H1 (cell line): ENCODE results near the gene PLBD2.

ENCODE experiments used
- CEBPB ChIP-seq: IDR thresholded peaks from 2 replicates; pipeline ENCODE4 v1.6.1; 2012; ENCODE audit warnings: low read depth, low read length
- MAFK ChIP-seq: IDR thresholded peaks from 2 replicates; pipeline ENCODE4 v1.6.1; 2012; ENCODE audit warnings: low read depth, mild to moderate bottlenecking, improper control_type of control experiment, low read length
- NRF1 ChIP-seq: IDR thresholded peaks from 2 replicates; pipeline ENCODE4 v1.6.1; 2011; ENCODE audit warnings: mild to moderate bottlenecking, low read depth, low read length, improper control_type of control experiment
- POLR2A ChIP-seq, 2 experiments: IDR thresholded peaks; 1 replicate in 1 of 2; 2 replicates in 1 of 2; pipeline ENCODE4 v1.6.1; 2011; ENCODE audit warnings: low read depth in 2 of 2, low read length in 2 of 2, mild to moderate bottlenecking in 2 of 2; ENCODE audit errors: control extremely low read depth in 1 of 2
- RNF2 ChIP-seq: fragments of 200-900, 300-1000 bp; sonication (generic); IDR thresholded peaks from 2 replicates; pipeline ENCODE4 v1.7.1; 2016; ENCODE audit warnings: borderline replicate concordance, low read depth, mild to moderate bottlenecking, antibody characterized with exemption, low read length; ENCODE audit not compliant: poor library complexity, severe bottlenecking; ENCODE audit errors: missing control alignments
- TCF12 ChIP-seq: IDR thresholded peaks from 2 replicates; pipeline ENCODE4 v1.6.1; 2011; ENCODE audit warnings: low read depth, mild to moderate bottlenecking, low read length
- TF ChIP-seq, protein P1 (sequence below): IDR thresholded peaks from 2 replicates; pipeline ENCODE4 v1.6.1; 2012; ENCODE audit warnings: inconsistent platforms
- TF ChIP-seq, protein P2 (sequence below), 3 experiments: IDR thresholded peaks; 1 replicate in 2 of 3; 2 replicates in 1 of 3; pipeline versions ENCODE4 v1.5.1 to v1.6.1; 2011; ENCODE audit warnings: low read length in 3 of 3, mild to moderate bottlenecking in 3 of 3, inconsistent platforms in 2 of 3, low read depth in 1 of 3, moderate library complexity in 1 of 3; ENCODE audit not compliant: insufficient read depth in 1 of 3; ENCODE audit errors: control extremely low read depth in 1 of 3

DNA sequence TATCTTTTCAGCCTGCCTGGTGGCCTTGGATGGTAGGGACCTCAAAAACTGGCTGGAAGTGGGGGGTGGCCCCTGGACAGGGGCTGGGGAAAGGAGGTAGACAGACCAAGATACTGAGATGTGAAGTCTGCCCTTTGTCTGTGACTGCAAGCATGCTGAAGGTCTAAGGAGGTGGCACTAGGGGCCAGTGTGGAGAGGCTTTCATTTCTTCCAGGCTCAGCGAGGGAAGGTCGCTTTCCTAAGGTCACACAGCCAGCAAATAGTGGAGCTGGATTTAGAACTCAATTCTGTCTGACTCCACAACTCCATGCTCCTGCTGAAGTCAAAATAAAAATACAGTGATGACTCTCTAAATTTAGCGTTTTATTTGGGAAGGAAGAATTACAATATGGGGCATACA, 11.3 kb upstream of the PLBD2 start:
- TF ChIP-seq, protein P1, sequence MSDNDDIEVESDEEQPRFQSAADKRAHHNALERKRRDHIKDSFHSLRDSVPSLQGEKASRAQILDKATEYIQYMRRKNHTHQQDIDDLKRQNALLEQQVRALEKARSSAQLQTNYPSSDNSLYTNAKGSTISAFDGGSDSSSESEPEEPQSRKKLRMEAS = no peak
- TF ChIP-seq, protein P2, sequence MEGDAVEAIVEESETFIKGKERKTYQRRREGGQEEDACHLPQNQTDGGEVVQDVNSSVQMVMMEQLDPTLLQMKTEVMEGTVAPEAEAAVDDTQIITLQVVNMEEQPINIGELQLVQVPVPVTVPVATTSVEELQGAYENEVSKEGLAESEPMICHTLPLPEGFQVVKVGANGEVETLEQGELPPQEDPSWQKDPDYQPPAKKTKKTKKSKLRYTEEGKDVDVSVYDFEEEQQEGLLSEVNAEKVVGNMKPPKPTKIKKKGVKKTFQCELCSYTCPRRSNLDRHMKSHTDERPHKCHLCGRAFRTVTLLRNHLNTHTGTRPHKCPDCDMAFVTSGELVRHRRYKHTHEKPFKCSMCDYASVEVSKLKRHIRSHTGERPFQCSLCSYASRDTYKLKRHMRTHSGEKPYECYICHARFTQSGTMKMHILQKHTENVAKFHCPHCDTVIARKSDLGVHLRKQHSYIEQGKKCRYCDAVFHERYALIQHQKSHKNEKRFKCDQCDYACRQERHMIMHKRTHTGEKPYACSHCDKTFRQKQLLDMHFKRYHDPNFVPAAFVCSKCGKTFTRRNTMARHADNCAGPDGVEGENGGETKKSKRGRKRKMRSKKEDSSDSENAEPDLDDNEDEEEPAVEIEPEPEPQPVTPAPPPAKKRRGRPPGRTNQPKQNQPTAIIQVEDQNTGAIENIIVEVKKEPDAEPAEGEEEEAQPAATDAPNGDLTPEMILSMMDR (IDR thresholded peaks at IDR 0.05; ENCODE audit: control extremely low read depth in 1 of 3, insufficient read depth in 1 of 3, low read depth in 1 of 3, low read length in 3 of 3) = peak in 2 of 3 experiments; percentile 10 to 44; a peak in 2 of 4 replicates
- TF ChIP-seq CEBPB = no peak
- TF ChIP-seq MAFK = no peak
- no peak for TF ChIP-seq NRF1
- no peak for TF ChIP-seq POLR2A (IDR thresholded peaks at IDR 0.05; ENCODE audit: control extremely low read depth in 1 of 2, low read depth in 2 of 2, low read length in 2 of 2)
- TF ChIP-seq RNF2 = no peak
- no peak for TF ChIP-seq TCF12
